ENCODE data around the gene FLOT1.

DNA sequence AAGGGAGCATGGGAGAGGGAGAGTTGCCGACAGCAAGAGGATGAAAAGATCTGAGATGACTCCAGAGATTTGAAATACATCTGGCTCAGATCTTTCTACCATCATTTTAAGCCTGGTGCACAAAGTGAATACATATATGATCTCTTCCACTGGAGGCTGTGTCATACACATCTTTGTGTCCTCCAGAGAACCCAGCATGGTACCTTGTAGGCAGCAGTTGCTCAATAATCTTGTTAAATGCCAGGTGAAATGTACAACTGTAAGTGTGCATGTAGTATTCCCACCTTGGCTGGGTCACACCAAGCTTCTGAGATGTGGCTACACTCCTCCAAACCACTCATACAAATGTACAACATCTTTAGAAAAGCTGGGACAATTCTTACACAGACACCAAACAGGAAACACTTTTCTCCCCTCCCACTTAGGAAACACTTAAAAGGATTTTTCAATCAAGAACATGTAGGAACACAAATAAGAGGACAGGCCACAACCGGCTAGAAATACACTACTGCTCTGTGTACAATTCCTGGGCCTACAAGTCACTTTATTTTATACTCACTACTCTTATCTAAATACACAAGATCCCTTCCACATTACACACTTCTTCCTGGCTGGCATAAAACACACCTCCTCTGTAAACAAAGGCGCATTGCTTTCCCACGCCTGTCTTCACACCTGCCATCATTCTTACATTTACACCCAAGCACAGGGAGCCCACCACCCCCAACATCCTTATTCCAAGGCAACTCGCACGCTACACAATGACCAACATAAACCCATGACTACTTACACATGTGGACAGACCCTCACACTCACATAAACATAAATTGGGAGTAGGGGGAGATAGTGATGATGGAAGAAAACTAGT lies 5.6 kb upstream of the FLOT1 start:
- TF ChIP-seq POLR2AphosphoS5 (IDR thresholded peaks at IDR 0.05; ENCODE audit: low read depth, low read length) = no peak
- TF ChIP-seq, protein P1, sequence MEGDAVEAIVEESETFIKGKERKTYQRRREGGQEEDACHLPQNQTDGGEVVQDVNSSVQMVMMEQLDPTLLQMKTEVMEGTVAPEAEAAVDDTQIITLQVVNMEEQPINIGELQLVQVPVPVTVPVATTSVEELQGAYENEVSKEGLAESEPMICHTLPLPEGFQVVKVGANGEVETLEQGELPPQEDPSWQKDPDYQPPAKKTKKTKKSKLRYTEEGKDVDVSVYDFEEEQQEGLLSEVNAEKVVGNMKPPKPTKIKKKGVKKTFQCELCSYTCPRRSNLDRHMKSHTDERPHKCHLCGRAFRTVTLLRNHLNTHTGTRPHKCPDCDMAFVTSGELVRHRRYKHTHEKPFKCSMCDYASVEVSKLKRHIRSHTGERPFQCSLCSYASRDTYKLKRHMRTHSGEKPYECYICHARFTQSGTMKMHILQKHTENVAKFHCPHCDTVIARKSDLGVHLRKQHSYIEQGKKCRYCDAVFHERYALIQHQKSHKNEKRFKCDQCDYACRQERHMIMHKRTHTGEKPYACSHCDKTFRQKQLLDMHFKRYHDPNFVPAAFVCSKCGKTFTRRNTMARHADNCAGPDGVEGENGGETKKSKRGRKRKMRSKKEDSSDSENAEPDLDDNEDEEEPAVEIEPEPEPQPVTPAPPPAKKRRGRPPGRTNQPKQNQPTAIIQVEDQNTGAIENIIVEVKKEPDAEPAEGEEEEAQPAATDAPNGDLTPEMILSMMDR (IDR thresholded peaks at IDR 0.05) = no peak
- TF ChIP-seq, protein P2, sequence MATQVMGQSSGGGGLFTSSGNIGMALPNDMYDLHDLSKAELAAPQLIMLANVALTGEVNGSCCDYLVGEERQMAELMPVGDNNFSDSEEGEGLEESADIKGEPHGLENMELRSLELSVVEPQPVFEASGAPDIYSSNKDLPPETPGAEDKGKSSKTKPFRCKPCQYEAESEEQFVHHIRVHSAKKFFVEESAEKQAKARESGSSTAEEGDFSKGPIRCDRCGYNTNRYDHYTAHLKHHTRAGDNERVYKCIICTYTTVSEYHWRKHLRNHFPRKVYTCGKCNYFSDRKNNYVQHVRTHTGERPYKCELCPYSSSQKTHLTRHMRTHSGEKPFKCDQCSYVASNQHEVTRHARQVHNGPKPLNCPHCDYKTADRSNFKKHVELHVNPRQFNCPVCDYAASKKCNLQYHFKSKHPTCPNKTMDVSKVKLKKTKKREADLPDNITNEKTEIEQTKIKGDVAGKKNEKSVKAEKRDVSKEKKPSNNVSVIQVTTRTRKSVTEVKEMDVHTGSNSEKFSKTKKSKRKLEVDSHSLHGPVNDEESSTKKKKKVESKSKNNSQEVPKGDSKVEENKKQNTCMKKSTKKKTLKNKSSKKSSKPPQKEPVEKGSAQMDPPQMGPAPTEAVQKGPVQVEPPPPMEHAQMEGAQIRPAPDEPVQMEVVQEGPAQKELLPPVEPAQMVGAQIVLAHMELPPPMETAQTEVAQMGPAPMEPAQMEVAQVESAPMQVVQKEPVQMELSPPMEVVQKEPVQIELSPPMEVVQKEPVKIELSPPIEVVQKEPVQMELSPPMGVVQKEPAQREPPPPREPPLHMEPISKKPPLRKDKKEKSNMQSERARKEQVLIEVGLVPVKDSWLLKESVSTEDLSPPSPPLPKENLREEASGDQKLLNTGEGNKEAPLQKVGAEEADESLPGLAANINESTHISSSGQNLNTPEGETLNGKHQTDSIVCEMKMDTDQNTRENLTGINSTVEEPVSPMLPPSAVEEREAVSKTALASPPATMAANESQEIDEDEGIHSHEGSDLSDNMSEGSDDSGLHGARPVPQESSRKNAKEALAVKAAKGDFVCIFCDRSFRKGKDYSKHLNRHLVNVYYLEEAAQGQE (IDR thresholded peaks at IDR 0.05; ENCODE audit: insufficient read depth in 1 of 2, low read depth in 2 of 2, low read length in 1 of 2) = no peak

Measured in Panc1 (cell line).